Measurements from ENCODE around the gene GINS2. TPM values are rescaled to one million over a fixed set of nuclear protein-coding genes. Genes with fewer than 3 reads are reported as not detected.

GINS2 gene
- total RNA-seq, 2 experiments from 2014 or later, result 59.9 to 62.9 TPM

GRCh38 chr16:85719605-85720301, 31.0 kb upstream of the GINS2 start:
- no peak for ATAC-seq
- Mint-ChIP-seq H3K27me3 (no peaks in the 10 kb centered on the region), H3K9me3 (no peaks in the 10 kb centered on the region), H3K4me3 (no peak overlapping the region), H3K27ac (no peak overlapping the region), H3K4me1 (ENCODE audit: low read depth) (peaks cover 9% of the 10 kb centered on the region), H3K36me3 (ENCODE audit: low read depth) (no peaks in the 10 kb centered on the region)
- DNase-seq, result no peak
- no peak for TF ChIP-seq CTCF (IDR thresholded peaks at IDR 0.05)
- intact Hi-C loops (cut with micrococcal nuclease), result loop anchor here (5.0 to 10.0 kb wide), 2 partner anchors 47 to 325 kb away; no protein-coding TSS in a partner anchor
- ChIA-PET CTCF (interaction anchor here (1.3 to 7.0 kb wide), 5 partner anchors 17 to 105 kb away, joined by 3 to 84 read pairs (median 4); no protein-coding TSS in a partner anchor), POLR2A (no interaction called here)

- H3K9me3 Mint-ChIP-seq, result no peaks in the 10 kb centered on the region
- no peaks in the 10 kb centered on the region for H3K27me3 Mint-ChIP-seq
- H3K4me3 Mint-ChIP-seq, result no peak overlapping the region
- H3K27ac Mint-ChIP-seq, result no peak overlapping the region
- intact Hi-C loops (cut with micrococcal nuclease), result loop anchor here (5.0 to 10.0 kb wide), 2 partner anchors 46 to 324 kb away; no protein-coding TSS in a partner anchor
- no peaks in the 10 kb centered on the region for H3K36me3 Mint-ChIP-seq (ENCODE audit: low read depth)
- DNase-seq (no peak), ATAC-seq (no peak)
- TF ChIP-seq CTCF (IDR thresholded peaks at IDR 0.05), result no peak
- peaks cover 9% of the 10 kb centered on the region for H3K4me1 Mint-ChIP-seq (ENCODE audit: low read depth)
- CTCF ChIA-PET, result interaction anchor here (0.6 to 7.0 kb wide), 13 partner anchors 8 to 410 kb away, joined by 3 to 84 read pairs (median 4); no protein-coding TSS in a partner anchor
- POLR2A ChIA-PET, result interaction anchor here (0.5 kb wide), 1 partner anchor 33 kb away, joined by 3 read pairs; no protein-coding TSS in a partner anchor
Measured at GRCh38 chr16:85718682-85719081, 29.9 kb upstream of the GINS2 start.

GRCh38 chr16:85718153-85718477, 29.4 kb upstream of the GINS2 start:
- ATAC-seq (no peak), DNase-seq (no peak)
- no peak overlapping the region for H3K4me3 Mint-ChIP-seq
- H3K36me3 Mint-ChIP-seq (ENCODE audit: low read depth), result no peaks in the 10 kb centered on the region
- no peak overlapping the region for H3K27ac Mint-ChIP-seq
- intact Hi-C loops (cut with micrococcal nuclease), result loop anchor here (5.0 to 10.0 kb wide), 2 partner anchors 46 to 323 kb away; no protein-coding TSS in a partner anchor
- no peaks in the 10 kb centered on the region for H3K9me3 Mint-ChIP-seq
- POLR2A ChIA-PET, result no interaction called here
- no peak for TF ChIP-seq CTCF (IDR thresholded peaks at IDR 0.05)
- peaks cover 9% of the 10 kb centered on the region for H3K4me1 Mint-ChIP-seq (ENCODE audit: low read depth)
- no peaks in the 10 kb centered on the region for H3K27me3 Mint-ChIP-seq
- CTCF ChIA-PET, result interaction anchor here (0.7 to 7.0 kb wide), 20 partner anchors 11 to 349 kb away, joined by 3 to 84 read pairs (median 4); no protein-coding TSS in a partner anchor

GRCh38 chr16:85717393-85718152, 28.8 kb upstream of the GINS2 start:
- CTCF ChIA-PET, result interaction anchor here (0.7 to 7.0 kb wide), 34 partner anchors 8 to 348 kb away, joined by 3 to 84 read pairs (median 4); partner anchors contain the start of gene C16orf74
- H3K9me3 Mint-ChIP-seq, result peaks cover 1% of the 10 kb centered on the region
- H3K36me3 Mint-ChIP-seq (ENCODE audit: low read depth), result no peaks in the 10 kb centered on the region
- DNase-seq (peak; percentile 78), ATAC-seq (peak; percentile 68)
- TF ChIP-seq CTCF (IDR thresholded peaks at IDR 0.05), result peak; percentile 92
- no peaks in the 10 kb centered on the region for H3K27me3 Mint-ChIP-seq
- H3K4me3 Mint-ChIP-seq, result no peak overlapping the region
- POLR2A ChIA-PET, result no interaction called here
- no peak overlapping the region for H3K27ac Mint-ChIP-seq
- intact Hi-C loops (cut with micrococcal nuclease), result loop anchor here (5.0 to 10.0 kb wide), 2 partner anchors 45 to 323 kb away; no protein-coding TSS in a partner anchor
- H3K4me1 Mint-ChIP-seq (ENCODE audit: low read depth), result peaks cover 9% of the 10 kb centered on the region

All from activated CD8-positive, alpha-beta T cell treated with anti-CD3 and anti-CD28 coated beads for 36 hours (primary cell).